ENCODE measurements around the gene SEC11C.

SEC11C gene

GRCh38 chr18:59149416-59149815 lies 9.7 kb downstream of the SEC11C start:
- no peak for TF ChIP-seq CTCF (IDR thresholded peaks at IDR 0.05; ENCODE audit: insufficient read depth, low read length, missing control alignments)
- no peak for DNase-seq (ENCODE audit: low read depth, low spot score)
- ChIA-PET POLR2A (no interaction called here), CTCF (interaction anchor here (1.6 kb wide), 1 partner anchor 64 kb away, joined by 5 read pairs; no protein-coding TSS in a partner anchor)
- no peak overlapping the region for H3K4me3 ChIP-seq (ENCODE audit: low read depth, low read length)

GRCh38 chr18:59150236-59150635 lies 10.6 kb downstream of the SEC11C start:
- no peak for DNase-seq (ENCODE audit: low read depth, low spot score)
- no peak for TF ChIP-seq CTCF (IDR thresholded peaks at IDR 0.05; ENCODE audit: insufficient read depth, low read length, missing control alignments)
- ChIA-PET CTCF (interaction anchor here (1.6 kb wide), 1 partner anchor 65 kb away, joined by 5 read pairs; no protein-coding TSS in a partner anchor), POLR2A (no interaction called here)
- no peak overlapping the region for H3K4me3 ChIP-seq (ENCODE audit: low read depth, low read length)

GRCh38 chr18:59155153-59155552 lies 15.5 kb downstream of the SEC11C start:
- ChIA-PET CTCF (no interaction called here), POLR2A (no interaction called here)
- no peak overlapping the region for H3K4me3 ChIP-seq (ENCODE audit: low read depth, low read length)
- DNase-seq (ENCODE audit: low read depth, low spot score), result peak; percentile 78
- TF ChIP-seq CTCF (IDR thresholded peaks at IDR 0.05; ENCODE audit: insufficient read depth, low read length, missing control alignments), result no peak

- ChIA-PET CTCF (interaction anchor here (1.3 kb wide), 1 partner anchor 8 kb away, joined by 3 read pairs; no protein-coding TSS in a partner anchor), POLR2A (no interaction called here)
- DNase-seq (ENCODE audit: low read depth, low spot score), result no peak
- no peak for TF ChIP-seq CTCF (IDR thresholded peaks at IDR 0.05; ENCODE audit: insufficient read depth, low read length, missing control alignments)
- no peak overlapping the region for H3K4me3 ChIP-seq (ENCODE audit: low read depth, low read length)
Observed at GRCh38 chr18:59156316-59156715, 16.6 kb downstream of the SEC11C start.

- no peak for TF ChIP-seq CTCF (IDR thresholded peaks at IDR 0.05; ENCODE audit: insufficient read depth, low read length, missing control alignments)
- CTCF ChIA-PET, result no interaction called here
Observed at GRCh38 chr18:59159265-59159664, 19.6 kb downstream of the SEC11C start.

GRCh38 chr18:59159986-59160385 lies 20.3 kb downstream of the SEC11C start:
- CTCF ChIA-PET, result interaction anchor here (0.8 to 0.9 kb wide), 2 partner anchors 8 to 11 kb away, joined by 3 read pairs; no protein-coding TSS in a partner anchor
- TF ChIP-seq CTCF (IDR thresholded peaks at IDR 0.05; ENCODE audit: insufficient read depth, low read length, missing control alignments), result no peak
- H3K4me3 ChIP-seq (ENCODE audit: low read depth, low read length), result no peak overlapping the region
- POLR2A ChIA-PET, result no interaction called here
- DNase-seq (ENCODE audit: low read depth, low spot score), result no peak

More at GRCh38 chr18:59159265-59159664, 19.6 kb downstream of the SEC11C start:
- H3K4me3 ChIP-seq (ENCODE audit: low read depth, low read length), result no peak overlapping the region
- no peak for DNase-seq (ENCODE audit: low read depth, low spot score)
- POLR2A ChIA-PET, result no interaction called here

Data from AG04449 (cell line).